SK-N-SH (cell line): ENCODE data around the gene TMEM39B. TPM values are rescaled to one million over a fixed set of nuclear protein-coding genes. Genes with fewer than 3 reads are reported as not detected.
A peak's percentile ranks its signal among the peaks of the same experiment; 100 is the strongest.

Experiments used
- CTCF ChIA-PET: fragments of 300-600, 350-600 bp; formaldehyde crosslinking; extraction: SDS; loops from one replicate; lab custom pipeline; 2021; lab: Yijun Ruan, JAX
- POLR2A ChIA-PET: fragments of 350-600 bp; sonication (Branson Sonifier 250); formaldehyde crosslinking; extraction: SDS; loops from one replicate; lab custom pipeline; 2020; ENCODE audit warnings: antibody characterized with exemption, inconsistent platforms; lab: Yijun Ruan, JAX
- DNase-seq: peaks from one replicate; pipeline ENCODE4 v3.0.0; 2012
- H2AFZ ChIP-seq: fragments of 200-600 bp; sonication (generic); 2 replicates; pipeline ENCODE4 v1.8.1; 2016; ENCODE audit warnings: antibody characterized with exemption, mild to moderate bottlenecking, low read depth
- H3F3A ChIP-seq: fragments of 200-600 bp; sonication (generic); replicated peaks from 2 replicates; pipeline ENCODE3; 2016; ENCODE audit warnings: antibody characterized with exemption, mild to moderate bottlenecking; ENCODE audit not compliant: insufficient read depth
- H3K27ac ChIP-seq, 2 experiments: fragments of 200-500 bp in 1 of 2; fragments of 200-600 bp in 1 of 2; sonication (Bioruptor generic) in 1 of 2; sonication (generic), shearing (Covaris generic) in 1 of 2; 2 replicates each; pipeline versions ENCODE4 v1.5.1 to v1.6.1; 2014 to 2016; ENCODE audit warnings: low read depth in 2 of 2, inconsistent platforms in 1 of 2, low read length in 1 of 2, mild to moderate bottlenecking in 1 of 2, mixed read lengths in 1 of 2
- H3K27me3 ChIP-seq: fragments of 200-600 bp; sonication (generic), shearing (Covaris generic); 2 replicates; pipeline ENCODE4 v1.6.1; 2016; ENCODE audit warnings: mixed run types; ENCODE audit not compliant: insufficient read depth
- H3K36me3 ChIP-seq, 2 experiments: fragments of 200-500 bp in 1 of 2; fragments of 200-600 bp in 1 of 2; sonication (Bioruptor generic) in 1 of 2; sonication (generic) in 1 of 2; replicated peaks in 1 of 2; 2 replicates each; pipeline versions ENCODE3 to v1.5.1; 2014 to 2016; ENCODE audit warnings: low read length in 1 of 2, mild to moderate bottlenecking in 1 of 2; ENCODE audit not compliant: insufficient read depth in 2 of 2, control insufficient read depth in 1 of 2
- H3K4me1 ChIP-seq, 2 experiments: fragments of 200-500 bp in 1 of 2; fragments of 200-600 bp in 1 of 2; sonication (Bioruptor generic) in 1 of 2; sonication (generic), shearing (Covaris generic) in 1 of 2; 2 replicates each; pipeline versions ENCODE4 v1.5.1 to v1.6.1; 2014 to 2016; ENCODE audit warnings: low read depth in 1 of 2, low read length in 1 of 2, mixed run types in 1 of 2; ENCODE audit not compliant: insufficient read depth in 2 of 2, control insufficient read depth in 1 of 2
- H3K4me2 ChIP-seq: fragments of 200-600 bp; sonication (generic), shearing (Covaris generic); 2 replicates; pipeline ENCODE4 v1.6.1; 2017; ENCODE audit warnings: mixed run types
- H3K4me3 ChIP-seq, 2 experiments: fragments of 200-500 bp in 1 of 2; fragments of 200-600 bp in 1 of 2; sonication (Bioruptor generic) in 1 of 2; sonication (generic), shearing (Covaris generic) in 1 of 2; 2 replicates each; pipeline versions ENCODE4 v1.5.1 to v1.8.1; 2014 to 2016; ENCODE audit warnings: low read depth in 2 of 2, inconsistent platforms in 1 of 2, low read length in 1 of 2, mild to moderate bottlenecking in 1 of 2, mixed read lengths in 1 of 2, moderate library complexity in 1 of 2
- H3K79me2 ChIP-seq: fragments of 200-600 bp; sonication (generic); 2 replicates; pipeline ENCODE4 v1.8.1; 2017; ENCODE audit warnings: mild to moderate bottlenecking; ENCODE audit not compliant: insufficient read depth
- H3K9ac ChIP-seq: fragments of 200-600 bp; sonication (generic); 2 replicates; pipeline ENCODE4 v1.6.1; 2017; ENCODE audit warnings: mixed run types
- H3K9me2 ChIP-seq: fragments of 200-600 bp; sonication (generic); 2 replicates; pipeline ENCODE4 v1.6.1; 2017; ENCODE audit warnings: mixed run types
- H3K9me3 ChIP-seq: fragments of 200-600 bp; sonication (generic); 2 replicates; pipeline ENCODE4 v1.6.1; 2017; ENCODE audit warnings: mixed run types, mild to moderate bottlenecking, moderate library complexity
- H4K20me1 ChIP-seq: fragments of 200-600 bp; sonication (generic); 2 replicates; pipeline ENCODE4 v1.6.1; 2017; ENCODE audit warnings: mild to moderate bottlenecking, mixed run types; ENCODE audit not compliant: insufficient read depth
- EZH2phosphoT487 ChIP-seq: fragments of 200-600 bp; sonication (generic); IDR thresholded peaks from 2 replicates; pipeline ENCODE4 v1.6.1; 2017; ENCODE audit warnings: low read depth, mixed run types, mild to moderate bottlenecking, antibody characterized with exemption, moderate library complexity, borderline replicate concordance
- FOSL2 ChIP-seq: IDR thresholded peaks from 2 replicates; pipeline ENCODE4 v1.4.0; 2012; ENCODE audit warnings: low read depth, mild to moderate bottlenecking, moderate library complexity, borderline replicate concordance
- NFIC ChIP-seq: IDR thresholded peaks from 2 replicates; pipeline ENCODE4 v1.4.0; 2012; ENCODE audit warnings: borderline replicate concordance
- RXRA ChIP-seq: IDR thresholded peaks from 2 replicates; pipeline ENCODE4 v1.4.0; 2012; ENCODE audit warnings: low read depth, mild to moderate bottlenecking, borderline replicate concordance
- SIN3A ChIP-seq: IDR thresholded peaks from 2 replicates; pipeline ENCODE4 v1.6.1; 2012; ENCODE audit warnings: low read depth, mild to moderate bottlenecking, low read length, moderate library complexity, borderline replicate concordance
- WGBS: methylation state at CpG from one replicate; pipeline ENCODE4 v1.1.6; 2017; ENCODE audit warnings: low lambda C conversion rate; 5-methylcytosine and 5-hydroxymethylcytosine counted together
- polyA plus RNA-seq, 3 experiments: library from polyadenylated mRNA; depleted of rRNA; stranded (reverse); fragments of >200 nt; gene quantifications; 2 replicates each; pipeline ENCODE4 v1.2.3, GENCODE V29; 2012
- small RNA-seq, 7 experiments: library from RNA; depleted of rRNA; stranded (forward); fragments of <200 nt; gene quantifications; one replicate each; pipeline ENCODE3, GENCODE V24; 2012
- TF ChIP-seq, protein P1 (sequence below): IDR thresholded peaks from 2 replicates; pipeline ENCODE4; 2012
- TF ChIP-seq, protein P2 (sequence below): IDR thresholded peaks from 2 replicates; pipeline ENCODE4 v1.4.0; 2012; ENCODE audit warnings: low read depth, borderline replicate concordance

Gene TMEM39B
- polyA plus RNA-seq, 1 of the 3 experiments (the other 2 are of a cell fraction) = 25.1 TPM

DNA sequence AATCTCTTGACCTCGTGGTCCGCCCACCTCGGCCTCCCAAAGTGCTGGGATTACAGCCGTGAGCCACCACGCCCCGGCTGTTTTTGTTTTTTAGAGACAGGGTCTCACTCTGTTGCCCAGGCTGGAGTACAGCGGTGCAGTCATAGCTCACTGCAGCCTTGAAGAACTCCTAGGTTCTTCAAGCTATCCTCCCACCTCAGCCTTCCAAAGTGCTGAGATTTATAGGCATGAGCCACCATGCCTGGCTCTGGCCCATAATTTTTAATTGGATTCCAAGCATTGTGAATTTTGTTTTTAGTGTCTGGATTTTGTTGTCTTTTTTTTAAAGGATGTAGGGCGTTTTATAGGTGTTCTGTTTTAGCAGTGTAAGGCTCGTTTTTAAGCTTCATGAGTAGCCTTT lies 78.1 kb downstream of the TMEM39B start:
- peaks cover 0 to 47% of the 10 kb centered on the region in 2 experiments for H3K36me3 ChIP-seq
- H4K20me1 ChIP-seq = peaks cover 26% of the 10 kb centered on the region
- WGBS = 81% methylated on average over 8 of the region's 9 CpGs
- H3K4me3 ChIP-seq = 0 out of 4 replicates have a peak overlapping the region, but pooled peaks of 1 of the 2 experiments have one; percentile 35
- peaks cover 5% of the 10 kb centered on the region; the same call in 1 of the 2 replicates for H3K9me2 ChIP-seq
- H2AFZ ChIP-seq = no peak overlapping the region
- TF ChIP-seq SIN3A (no peak), EZH2phosphoT487 (no peak)
- TF ChIP-seq, protein P1, sequence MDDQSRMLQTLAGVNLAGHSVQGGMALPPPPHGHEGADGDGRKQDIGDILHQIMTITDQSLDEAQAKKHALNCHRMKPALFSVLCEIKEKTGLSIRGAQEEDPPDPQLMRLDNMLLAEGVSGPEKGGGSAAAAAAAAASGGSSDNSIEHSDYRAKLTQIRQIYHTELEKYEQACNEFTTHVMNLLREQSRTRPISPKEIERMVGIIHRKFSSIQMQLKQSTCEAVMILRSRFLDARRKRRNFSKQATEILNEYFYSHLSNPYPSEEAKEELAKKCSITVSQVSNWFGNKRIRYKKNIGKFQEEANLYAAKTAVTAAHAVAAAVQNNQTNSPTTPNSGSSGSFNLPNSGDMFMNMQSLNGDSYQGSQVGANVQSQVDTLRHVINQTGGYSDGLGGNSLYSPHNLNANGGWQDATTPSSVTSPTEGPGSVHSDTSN = peak; percentile 23; the same call in 1 of the 2 replicates
- peaks cover 93% of the 10 kb centered on the region for H3K79me2 ChIP-seq
- H3F3A ChIP-seq = peaks cover 33% of the 10 kb centered on the region
- peak overlapping the region; percentile 18 to 74 for H3K27ac ChIP-seq
- no peak overlapping the region; the same call in 1 of the 2 replicates for H3K9ac ChIP-seq
- ChIA-PET POLR2A (no interaction called here), CTCF (interaction anchor here (1.2 kb wide), 1 partner anchor 41 kb away, joined by 3 read pairs; no protein-coding TSS in a partner anchor)
- H3K4me2 ChIP-seq = peak overlapping the region; percentile 42; the same call in 1 of the 2 replicates
- no peak for DNase-seq
- no peaks in the 10 kb centered on the region for H3K9me3 ChIP-seq
- peaks cover 0 to 17% of the 10 kb centered on the region in 2 experiments; a peak in 2 of 4 replicates for H3K4me1 ChIP-seq
- H3K27me3 ChIP-seq = no peaks in the 10 kb centered on the region

DNA sequence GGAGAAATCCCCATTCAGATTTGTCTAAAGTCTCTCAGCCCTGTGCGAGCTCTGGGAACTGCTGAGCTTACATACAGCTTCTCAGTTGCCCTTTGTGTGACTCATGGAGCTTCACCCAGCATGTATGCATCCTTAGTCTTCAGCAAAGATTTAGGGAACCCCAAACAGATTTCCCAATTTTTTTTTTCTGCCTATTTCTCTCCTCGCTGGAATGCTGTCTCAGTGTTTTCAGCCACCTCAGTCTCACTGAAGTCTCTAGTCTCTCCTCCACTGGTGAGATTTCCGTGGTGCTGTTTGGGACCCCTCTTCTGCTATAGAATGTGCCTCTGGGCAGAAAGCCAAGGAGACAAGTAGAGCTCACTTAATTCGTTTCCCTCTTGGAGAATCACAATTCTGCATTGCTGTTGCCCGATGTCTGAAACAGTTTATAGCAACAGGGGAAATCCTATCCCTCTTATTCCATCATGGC lies 78.6 kb downstream of the TMEM39B start:
- Histone ChIP-seq H3F3A (peaks cover 28% of the 10 kb centered on the region), H3K4me2 (peak overlapping the region; percentile 42; the same call in 1 of the 2 replicates), H3K4me1 (peaks cover 0 to 17% of the 10 kb centered on the region in 2 experiments; a peak in 2 of 4 replicates), H3K9me2 (peaks cover 3% of the 10 kb centered on the region; the same call in 1 of the 2 replicates), H3K9me3 (no peaks in the 10 kb centered on the region), H3K4me3 (no peak overlapping the region), H3K27me3 (no peaks in the 10 kb centered on the region), H4K20me1 (peaks cover 26% of the 10 kb centered on the region), H3K27ac (peak overlapping the region; percentile 18 to 74), H2AFZ (no peak overlapping the region), H3K36me3 (peaks cover 3 to 52% of the 10 kb centered on the region in 2 experiments), H3K79me2 (peaks cover 92% of the 10 kb centered on the region), H3K9ac (no peak overlapping the region; the same call in 1 of the 2 replicates)
- WGBS = 43% methylated on average over 5 of the region's 5 CpGs
- ChIA-PET POLR2A (no interaction called here), CTCF (interaction anchor here (1.2 kb wide), 1 partner anchor 41 kb away, joined by 3 read pairs; no protein-coding TSS in a partner anchor)
- DNase-seq = peak; percentile 16
- TF ChIP-seq NFIC (peak; percentile 53), RXRA (no peak), FOSL2 (peak; percentile 41; the same call in 1 of the 2 replicates)
- TF ChIP-seq, protein P2, sequence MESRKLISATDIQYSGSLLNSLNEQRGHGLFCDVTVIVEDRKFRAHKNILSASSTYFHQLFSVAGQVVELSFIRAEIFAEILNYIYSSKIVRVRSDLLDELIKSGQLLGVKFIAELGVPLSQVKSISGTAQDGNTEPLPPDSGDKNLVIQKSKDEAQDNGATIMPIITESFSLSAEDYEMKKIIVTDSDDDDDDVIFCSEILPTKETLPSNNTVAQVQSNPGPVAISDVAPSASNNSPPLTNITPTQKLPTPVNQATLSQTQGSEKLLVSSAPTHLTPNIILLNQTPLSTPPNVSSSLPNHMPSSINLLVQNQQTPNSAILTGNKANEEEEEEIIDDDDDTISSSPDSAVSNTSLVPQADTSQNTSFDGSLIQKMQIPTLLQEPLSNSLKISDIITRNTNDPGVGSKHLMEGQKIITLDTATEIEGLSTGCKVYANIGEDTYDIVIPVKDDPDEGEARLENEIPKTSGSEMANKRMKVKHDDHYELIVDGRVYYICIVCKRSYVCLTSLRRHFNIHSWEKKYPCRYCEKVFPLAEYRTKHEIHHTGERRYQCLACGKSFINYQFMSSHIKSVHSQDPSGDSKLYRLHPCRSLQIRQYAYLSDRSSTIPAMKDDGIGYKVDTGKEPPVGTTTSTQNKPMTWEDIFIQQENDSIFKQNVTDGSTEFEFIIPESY = no peak

Small RNAs within 50 kb of the gene (small RNA-seq; reads per million reads assigned to genes)
- gene MIR5585 = 0 to 0.39 (median 0) reads per million in 7 experiments
- 0 reads per million in 7 experiments for gene RF00017

Other genes with a start within 250 kb of the TMEM39B start
- 41.7 and 46.7 TPM in 2 replicates for gene PTP4A2, start 134.6 kb upstream of the TMEM39B start, polyA plus RNA-seq (2012; rRNA removed)
- gene KHDRBS1, start 59.1 kb upstream of the TMEM39B start, polyA plus RNA-seq (2012; rRNA removed) = 37.7 and 52.8 TPM in 2 replicates
- gene KPNA6, start 35.1 kb downstream of the TMEM39B start, polyA plus RNA-seq (2012; rRNA removed) = 13.1 and 18.4 TPM in 2 replicates
- gene TXLNA, start 106.7 kb downstream of the TMEM39B start, polyA plus RNA-seq (2012; rRNA removed) = 26.4 and 32.7 TPM in 2 replicates
- 18.8 and 26.3 TPM in 2 replicates for gene CCDC28B, start 127.7 kb downstream of the TMEM39B start, polyA plus RNA-seq (2012; rRNA removed)
- gene IQCC, start 132.7 kb downstream of the TMEM39B start, polyA plus RNA-seq (2012; rRNA removed) = 2.4 and 2.9 TPM in 2 replicates
- not detected in 2 replicates for gene DCDC2B, start 136.2 kb downstream of the TMEM39B start, polyA plus RNA-seq (2012; rRNA removed)
- 31.8 and 31.9 TPM in 2 replicates for gene TMEM234, start 149.4 kb downstream of the TMEM39B start, polyA plus RNA-seq (2012; rRNA removed)
- 463 and 479 TPM in 2 replicates for gene EIF3I, start 149.5 kb downstream of the TMEM39B start, polyA plus RNA-seq (2012; rRNA removed)
- 1.2 and 1.6 TPM in 2 replicates for gene FAM167B, start 174.3 kb downstream of the TMEM39B start, polyA plus RNA-seq (2012; rRNA removed)
- gene LCK, start 178.3 kb downstream of the TMEM39B start, polyA plus RNA-seq (2012; rRNA removed) = not detected in 2 replicates
- 172 and 226 TPM in 2 replicates for gene HDAC1, start 219.1 kb downstream of the TMEM39B start, polyA plus RNA-seq (2012; rRNA removed)